ENCODE results near the gene MSRB1.
"Not testable (repeated sequence)": the region's sequence is repeated elsewhere in the genome, so short reads cannot be mapped to it uniquely, and the experiment has no call there.

The MSRB1 gene

DNA sequence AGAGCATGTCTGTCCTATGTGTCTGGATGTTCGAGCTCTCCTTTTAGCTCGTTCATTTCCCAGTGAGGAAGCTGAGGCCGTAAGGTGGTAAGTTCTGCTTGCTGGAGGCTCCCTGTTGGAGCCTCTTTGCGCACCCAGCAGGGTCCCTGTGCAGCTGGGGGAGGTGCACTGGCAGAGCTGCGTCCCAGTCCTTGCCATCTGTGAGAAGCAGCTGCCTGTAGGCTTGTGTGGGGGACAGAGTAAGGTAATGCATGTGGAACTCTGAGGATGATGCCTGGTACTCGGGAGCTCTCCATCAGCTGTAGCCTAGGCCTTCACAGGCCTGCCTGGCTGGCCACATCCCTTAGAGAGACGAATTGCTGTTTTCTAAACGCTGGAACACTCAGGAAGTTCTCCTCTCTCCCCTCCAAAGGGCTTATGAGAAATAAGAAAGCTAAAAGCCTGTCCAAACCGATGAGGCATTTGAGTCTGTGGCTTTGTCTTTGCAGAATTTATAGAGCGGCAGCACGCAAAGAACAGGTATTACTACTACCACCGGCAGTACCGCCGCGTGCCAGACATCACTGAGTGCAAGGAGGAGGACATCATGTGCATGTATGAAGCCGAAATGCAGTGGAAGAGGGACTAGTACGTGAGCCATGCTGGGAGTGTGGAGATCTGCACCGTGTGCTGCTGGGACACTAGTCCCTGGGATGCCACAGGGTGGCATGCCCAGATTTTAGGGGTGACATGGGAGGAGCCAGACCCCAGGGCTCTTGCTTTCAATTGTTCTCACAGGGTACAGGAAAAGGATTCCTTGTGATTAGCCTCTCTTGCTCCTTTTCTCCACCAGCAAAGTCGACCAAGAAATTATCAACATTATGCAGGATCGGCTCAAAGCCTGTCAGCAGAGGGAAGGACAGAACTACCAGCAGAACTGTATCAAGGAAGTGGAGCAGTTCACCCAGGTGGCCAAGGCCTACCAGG, 17.9 kb upstream of the MSRB1 start:
- DNase-seq (ENCODE audit: low spot score): no peak

DNA sequence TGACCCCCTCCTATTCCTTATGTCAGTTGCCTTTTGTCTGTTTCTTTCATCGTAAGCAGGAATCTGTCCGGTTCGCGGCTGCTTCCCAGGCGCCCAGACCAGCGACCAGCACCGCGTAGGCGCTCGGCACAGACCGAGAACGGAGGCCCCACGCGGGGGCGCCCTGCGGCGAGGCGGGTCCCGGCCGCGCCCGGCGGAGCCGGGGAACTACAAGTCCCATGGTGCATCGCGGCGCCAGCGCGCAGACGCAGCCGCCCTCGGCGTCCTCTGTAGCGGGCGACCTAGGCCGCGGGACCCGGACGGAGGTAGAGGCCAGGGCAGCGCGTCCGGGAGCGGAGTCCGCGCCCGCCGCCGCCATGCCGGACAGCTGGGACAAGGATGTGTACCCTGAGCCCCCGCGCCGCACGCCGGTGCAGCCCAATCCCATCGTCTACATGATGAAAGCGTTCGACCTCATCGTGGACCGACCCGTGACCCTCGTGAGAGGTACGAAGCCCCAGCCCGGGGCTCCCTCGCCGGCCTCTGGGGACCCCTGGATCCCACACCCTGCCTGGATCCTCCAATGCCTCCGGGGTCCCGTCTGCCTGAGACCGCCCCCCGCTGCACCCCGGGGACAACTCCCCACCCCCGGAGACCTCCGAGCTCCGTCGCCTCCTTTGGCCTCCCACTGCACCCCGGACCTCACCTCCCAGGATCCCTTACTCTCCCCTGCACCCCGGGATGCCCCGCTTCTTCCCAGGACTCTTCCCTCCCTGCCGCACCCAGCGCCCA, 16.5 kb upstream of the MSRB1 start, which contains the start of gene NDUFB10:
Gene NDUFB10, plus strand, starts transcription at position 270 of the 771 bp plus-strand sequence. Its CDS starts 87 bp downstream, at position 357.
- peak; percentile 80 for DNase-seq (ENCODE audit: low spot score)

DNA sequence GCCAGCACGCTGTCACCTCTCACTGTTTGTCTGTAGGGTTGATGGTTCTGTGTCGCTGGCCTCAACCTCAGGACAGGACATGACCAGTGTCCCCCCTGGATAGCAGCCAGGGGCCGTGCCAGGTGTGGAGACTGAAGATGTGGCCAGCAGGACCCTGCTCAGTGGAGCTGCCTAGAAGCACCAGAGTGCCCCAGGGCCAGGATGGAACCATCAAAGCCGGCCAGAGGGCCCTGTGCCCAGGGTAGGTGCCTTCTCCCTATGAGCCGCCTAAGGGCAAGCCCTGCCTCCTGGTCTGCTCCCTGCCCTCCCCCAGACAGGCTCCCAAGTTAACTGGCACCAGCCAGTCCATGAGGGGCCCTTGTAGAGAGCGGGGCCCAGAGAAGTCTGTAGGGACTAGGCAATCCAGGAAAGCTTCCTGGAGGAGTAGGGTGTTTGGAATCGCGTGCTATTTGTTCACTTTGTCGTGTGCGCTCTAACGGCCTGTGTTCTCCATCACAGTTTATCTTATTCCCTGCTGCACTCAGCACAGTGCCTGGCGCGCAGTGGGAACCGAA, 15.8 kb upstream of the MSRB1 start:
- no peak for DNase-seq (ENCODE audit: low spot score)

DNA sequence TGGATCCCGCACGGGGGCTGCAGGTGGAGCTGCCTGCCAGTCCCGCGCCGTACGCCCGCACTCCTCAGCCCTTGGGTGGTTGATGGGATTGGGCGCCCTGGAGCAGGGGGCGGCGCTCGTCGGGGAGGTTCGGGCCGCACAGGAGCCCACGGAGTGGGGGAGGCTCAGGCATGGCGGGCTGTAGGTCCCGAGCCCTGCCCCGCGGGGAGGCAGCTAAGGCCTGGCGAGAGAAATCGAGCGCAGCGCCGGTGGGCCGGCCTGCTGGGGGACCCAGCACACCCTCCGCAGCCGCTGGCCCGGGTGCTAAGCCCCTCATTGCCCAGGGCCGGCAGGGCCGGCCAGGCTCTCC, 15.1 kb upstream of the MSRB1 start:
- not testable (repeated sequence) for DNase-seq (ENCODE audit: low spot score)

DNA sequence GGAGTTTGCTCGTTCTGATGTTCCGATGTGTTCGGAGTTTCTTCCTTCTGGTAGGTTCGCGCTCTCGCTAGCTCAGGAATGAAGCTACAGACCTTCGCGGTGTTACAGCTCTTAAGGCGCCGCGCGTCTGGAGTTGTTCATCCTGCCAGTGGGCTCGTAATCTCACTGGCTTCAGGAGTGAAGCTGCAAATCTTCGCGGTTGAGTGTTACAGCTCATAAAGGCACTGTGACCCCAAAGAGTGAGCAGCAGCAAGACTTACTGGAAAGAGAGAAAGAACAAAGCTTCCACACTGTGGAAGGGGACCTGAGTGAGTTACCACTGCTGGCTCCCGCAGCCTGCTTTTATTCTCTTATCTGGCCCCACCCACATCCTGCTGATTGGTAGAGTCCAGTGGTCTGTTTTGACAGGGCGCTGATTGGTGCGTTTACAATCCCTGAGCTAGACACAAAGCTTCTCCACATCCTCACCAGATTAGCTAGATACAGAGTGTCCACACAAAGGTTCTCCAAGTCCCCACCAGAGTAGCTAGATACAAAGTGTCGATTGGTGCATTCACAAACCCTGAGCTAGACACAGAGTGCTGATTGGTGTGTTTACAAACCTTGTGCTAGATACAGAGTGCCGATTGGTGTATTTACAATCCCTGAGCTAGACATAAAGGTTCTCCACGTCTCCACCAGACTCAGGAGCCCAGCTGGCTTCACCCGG, 14.6 kb upstream of the MSRB1 start:
- DNase-seq (ENCODE audit: low spot score): not testable (repeated sequence)

DNA sequence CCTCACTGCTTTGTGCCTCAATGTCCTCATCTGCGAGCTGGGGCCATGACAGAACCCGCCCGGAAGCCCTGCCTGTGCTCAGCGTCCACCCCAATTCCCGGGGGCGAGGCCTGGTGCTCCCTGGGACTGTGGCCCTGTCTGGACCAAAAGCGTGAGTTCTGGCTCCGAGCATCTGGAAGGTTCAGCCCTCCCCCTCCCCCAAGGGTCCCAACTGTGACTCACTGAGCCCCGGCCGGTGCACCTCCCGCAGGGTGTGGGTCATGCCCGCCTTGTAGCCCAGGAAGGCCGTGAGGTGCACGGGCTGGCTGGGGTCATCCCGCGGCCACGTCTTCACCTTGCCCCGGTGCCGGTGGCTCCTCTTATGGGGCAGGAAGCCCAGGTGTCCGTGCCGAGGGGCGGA, 10.7 kb upstream of the MSRB1 start:
- DNase-seq (ENCODE audit: low spot score): no peak

DNA sequence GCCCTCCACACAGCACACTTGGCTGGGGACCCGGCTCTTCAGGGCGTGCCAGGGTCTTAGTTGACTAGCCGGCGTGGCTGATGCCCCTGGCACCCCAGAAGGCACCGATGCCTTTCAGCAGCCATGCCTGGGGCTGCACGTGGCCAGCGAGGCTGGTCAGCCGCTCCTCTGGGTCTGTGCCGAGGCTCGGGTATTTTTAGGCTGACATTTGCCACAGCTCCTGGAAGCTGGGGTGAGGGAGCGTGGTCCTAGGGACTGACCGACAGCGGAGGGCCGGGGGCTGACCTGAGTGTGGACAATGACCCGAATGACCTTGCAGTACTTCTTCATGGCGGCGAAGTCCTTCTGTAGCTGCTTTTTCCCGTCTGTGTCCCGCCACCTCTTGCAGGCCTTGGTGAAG, 7.6 kb upstream of the MSRB1 start:
- no peak for DNase-seq (ENCODE audit: low spot score)

DNA sequence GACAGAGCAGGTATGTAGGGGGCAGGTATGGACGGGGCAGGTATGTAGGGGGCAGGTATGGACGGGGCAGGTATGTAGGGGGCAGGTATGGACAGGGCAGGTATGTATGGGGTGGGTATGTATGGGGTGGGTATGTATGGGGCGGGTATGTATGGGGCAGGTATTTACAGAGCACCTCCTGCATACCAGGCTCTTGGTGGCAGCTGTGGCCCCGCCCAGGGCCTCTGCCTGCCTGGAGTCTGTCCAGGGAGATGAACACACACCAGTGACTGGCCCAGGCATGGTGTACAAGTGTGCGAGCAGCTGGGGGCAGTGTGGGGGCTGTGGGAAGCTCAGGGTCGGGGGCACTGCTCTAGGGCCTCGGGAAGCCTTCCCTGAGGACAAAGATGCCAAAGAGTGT, 7.0 kb upstream of the MSRB1 start:
- DNase-seq (ENCODE audit: low spot score): no peak

DNA sequence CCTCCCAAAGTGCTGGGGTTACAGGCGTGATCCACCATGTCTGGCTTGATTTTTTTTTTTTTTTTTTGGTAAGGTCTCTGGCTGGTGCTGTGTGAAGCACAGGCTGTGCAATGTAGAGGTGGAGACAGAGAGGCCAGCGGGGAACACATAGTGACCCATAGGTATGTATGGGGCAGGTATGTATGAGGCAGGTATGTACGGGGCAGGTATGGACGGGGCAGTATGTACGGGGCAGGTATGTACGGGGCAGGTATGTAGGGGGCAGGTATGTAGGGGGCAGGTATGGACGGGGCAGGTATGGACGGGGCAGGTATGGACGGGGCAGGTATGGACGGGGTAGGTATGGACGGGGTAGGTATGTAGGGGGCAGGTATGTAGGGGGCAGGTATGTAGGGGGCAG, 6.5 kb upstream of the MSRB1 start:
- DNase-seq (ENCODE audit: low spot score): no peak

DNA sequence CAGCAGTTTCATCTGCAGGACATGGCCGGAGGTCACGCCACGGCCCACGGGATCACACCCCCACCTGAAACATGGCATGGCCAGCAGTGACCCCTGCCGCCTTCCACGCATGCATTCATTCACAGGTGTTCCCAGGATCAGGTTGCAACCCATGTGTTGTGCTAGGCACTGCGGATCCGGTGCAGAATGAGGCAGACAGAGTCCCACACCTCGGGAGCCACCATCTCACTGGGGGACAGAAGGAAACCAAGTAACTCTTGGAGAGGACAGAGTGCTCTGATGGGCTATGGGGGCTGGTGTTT, 4.3 kb upstream of the MSRB1 start:
- no peak for DNase-seq (ENCODE audit: low spot score)

DNA sequence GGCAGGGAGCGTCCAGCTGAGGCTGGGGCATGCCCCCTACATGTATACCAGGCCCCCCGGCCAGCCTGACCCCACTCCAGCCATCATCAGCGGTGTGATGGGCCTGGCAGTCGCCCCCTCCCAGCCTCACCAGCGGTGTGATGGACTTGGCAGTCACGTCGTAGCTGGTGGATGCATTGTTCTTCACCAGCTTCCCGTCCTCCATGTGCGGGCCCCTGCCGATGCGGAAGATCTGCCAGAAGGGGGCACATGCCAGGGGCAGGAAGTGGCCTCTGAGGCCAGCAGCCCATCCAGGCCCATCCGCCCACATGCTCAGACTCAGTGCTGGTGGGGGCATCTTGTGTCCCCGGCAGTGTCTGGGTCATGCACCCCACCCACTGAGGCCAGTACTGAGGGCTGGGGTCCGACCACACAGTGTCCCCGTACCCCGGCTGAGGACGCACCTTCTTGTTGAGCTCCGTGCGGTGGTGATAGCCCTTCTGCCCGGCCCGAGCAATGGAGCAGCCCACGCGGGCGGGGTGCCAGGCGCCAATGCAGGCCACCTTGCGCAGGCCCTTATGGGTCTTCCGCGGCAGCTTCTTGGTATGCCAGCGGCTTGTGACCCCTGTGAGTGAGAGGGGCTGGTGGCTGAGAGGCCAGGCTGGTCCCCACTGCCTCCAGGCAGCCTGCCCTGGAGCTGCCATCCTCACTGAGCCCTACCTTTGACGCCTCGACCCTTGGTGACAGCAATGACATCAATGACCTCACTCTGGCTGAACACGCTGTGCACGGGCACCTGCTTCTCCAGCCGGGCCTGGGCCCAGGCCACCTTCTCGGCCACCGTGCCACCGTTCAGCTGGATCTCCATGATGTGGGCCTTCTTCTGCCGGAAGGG, 3.7 kb upstream of the MSRB1 start:
- DNase-seq (ENCODE audit: low spot score): no peak

DNA sequence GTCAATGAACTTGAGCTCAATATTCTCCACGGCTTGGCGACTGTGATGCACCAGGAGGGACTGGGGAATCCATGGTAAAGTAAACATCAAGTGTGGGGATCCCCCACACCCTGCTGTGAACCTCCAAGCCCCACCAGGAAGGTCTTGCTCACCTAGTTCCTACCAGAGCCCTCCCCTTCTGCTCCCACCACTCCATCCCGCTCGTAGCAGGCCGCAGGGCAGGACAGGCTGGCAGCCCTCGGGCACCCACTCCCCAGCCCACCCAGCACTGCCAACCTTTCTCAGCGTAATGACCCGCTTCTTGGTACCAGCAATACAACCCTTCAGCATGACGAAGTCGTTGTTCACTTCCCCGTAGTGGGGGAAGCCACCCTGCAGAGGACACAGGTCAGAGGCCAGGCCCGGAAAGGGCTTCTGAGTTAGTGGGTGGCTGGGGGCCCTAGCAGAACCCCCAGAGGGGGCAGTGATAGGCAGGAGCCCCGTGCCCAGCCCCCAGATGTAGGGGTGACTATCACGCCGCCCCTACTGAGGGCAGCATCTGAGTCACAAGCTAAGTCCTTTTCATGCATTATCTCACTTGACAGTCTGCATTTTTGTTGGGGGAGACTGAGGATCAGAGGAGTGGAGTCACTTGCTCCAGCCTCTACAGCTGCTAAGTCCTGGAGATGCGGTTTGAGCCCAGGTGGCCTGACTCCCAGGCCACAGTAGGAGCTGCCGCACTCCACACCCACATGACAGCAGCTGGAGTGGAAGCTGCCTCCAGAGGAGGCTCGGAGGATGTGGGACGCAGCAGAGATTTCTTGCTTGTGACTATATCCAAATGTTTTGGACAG, 2.8 kb upstream of the MSRB1 start:
- no peak for DNase-seq (ENCODE audit: low spot score)

DNA sequence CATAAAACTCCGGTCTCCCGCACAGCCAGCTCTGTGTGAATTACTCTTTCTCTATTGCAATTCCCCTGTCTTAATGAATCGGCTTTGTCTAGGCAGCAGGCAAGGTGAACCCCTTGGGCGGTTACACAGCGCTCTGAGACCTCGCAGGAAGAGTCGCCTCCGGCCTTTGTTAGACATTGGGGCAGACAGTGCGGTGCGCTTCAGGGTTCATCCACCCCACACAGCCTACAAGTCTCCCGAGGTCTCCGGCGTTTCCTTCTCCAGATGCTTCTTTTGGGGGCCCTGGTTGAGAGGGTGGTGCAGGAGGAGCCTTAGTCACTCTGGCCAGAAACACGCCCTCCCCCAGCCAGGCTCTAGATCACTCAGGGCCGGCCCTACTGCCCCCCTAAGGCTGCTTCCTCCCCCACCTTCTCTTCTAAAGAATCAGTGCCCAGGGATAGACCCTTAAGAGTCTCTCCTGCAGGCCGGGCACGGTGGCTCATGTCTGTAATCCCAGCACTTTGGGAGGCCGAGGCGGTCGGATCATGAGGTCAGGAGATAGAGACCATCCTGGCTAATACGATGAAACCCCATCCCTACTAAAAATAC, 1.7 kb upstream of the MSRB1 start:
- no peak for DNase-seq (ENCODE audit: low spot score)

DNA sequence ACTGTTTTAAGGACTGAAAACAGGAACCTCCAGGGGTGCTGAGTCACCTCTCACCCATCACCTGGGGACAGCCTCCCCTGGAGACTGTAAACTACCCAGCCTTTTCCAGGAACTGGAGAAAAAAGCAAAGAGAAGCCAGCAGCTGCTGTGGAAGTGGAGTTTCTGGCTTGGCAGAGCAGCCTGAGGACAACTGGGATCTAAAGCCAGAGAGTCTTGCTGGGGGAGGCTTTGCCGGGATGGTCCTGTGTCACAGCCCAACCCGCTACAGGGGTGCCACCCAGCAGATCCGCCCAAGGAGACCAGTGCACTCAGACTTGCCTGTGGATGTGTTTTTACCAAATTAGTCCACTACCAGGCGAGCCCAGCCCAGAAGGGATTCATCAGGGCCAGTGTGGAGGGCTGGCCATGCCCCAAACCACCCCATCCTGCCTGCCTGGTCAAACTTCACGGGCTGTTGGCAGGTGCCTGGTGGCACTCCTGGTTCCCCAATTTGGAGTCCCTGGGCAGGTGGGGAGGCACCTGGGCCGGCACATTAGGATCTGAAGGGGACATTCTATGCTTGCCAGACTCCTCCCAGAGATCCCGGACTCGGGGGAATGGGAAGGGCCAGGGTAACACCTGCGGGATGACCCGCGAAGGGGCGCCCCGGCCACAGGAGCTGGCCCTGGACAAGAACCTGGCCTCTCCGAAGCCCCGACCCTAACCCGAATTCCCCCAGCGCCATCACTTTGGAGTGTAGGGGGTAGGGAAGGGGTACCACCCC, 771 bp downstream of the MSRB1 start:
- no peak for DNase-seq (ENCODE audit: low spot score)

DNA sequence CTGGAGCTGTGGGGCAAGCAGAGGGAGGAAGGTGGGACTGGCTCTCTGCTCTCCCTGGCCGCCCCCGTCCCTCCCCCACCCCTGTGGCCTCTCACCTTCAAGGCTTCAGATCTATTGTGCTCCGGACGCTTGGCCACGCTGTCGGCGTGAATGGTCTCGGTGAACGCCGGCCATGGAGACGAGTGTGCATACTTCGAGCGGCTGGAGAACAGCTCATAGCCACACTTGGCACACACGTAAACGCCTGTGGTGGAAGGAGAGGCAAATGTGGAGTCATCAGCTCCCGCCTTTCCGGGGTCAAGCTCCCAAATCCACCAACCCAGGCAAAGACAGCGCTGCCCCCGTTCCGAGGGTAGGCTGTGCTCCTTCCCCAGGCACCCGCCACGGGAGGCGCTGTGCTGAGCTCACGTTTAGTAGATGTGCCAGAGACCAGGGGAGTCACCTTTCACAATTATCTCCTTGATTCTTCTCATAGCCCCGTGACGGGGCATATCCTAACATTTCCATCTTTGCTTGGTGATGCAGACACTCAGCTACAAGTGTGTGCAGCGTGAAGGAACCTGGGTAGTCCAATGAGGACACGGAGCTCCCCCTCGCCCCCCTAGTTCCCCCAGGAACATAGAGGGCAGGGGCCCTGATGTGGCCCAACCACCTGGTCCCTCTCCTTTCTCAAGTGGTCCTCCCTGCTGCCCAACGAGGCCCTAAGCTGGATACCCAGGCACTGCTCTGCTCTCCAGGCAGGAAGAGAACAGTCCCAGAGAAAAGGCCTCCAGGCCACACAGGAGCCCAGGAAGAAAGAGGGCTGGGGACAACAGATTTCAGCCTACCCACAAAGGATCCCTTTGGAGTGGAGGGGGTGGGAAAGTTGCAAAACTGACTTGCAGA, 1.6 kb downstream of the MSRB1 start:
- no peak for DNase-seq (ENCODE audit: low spot score)

DNA sequence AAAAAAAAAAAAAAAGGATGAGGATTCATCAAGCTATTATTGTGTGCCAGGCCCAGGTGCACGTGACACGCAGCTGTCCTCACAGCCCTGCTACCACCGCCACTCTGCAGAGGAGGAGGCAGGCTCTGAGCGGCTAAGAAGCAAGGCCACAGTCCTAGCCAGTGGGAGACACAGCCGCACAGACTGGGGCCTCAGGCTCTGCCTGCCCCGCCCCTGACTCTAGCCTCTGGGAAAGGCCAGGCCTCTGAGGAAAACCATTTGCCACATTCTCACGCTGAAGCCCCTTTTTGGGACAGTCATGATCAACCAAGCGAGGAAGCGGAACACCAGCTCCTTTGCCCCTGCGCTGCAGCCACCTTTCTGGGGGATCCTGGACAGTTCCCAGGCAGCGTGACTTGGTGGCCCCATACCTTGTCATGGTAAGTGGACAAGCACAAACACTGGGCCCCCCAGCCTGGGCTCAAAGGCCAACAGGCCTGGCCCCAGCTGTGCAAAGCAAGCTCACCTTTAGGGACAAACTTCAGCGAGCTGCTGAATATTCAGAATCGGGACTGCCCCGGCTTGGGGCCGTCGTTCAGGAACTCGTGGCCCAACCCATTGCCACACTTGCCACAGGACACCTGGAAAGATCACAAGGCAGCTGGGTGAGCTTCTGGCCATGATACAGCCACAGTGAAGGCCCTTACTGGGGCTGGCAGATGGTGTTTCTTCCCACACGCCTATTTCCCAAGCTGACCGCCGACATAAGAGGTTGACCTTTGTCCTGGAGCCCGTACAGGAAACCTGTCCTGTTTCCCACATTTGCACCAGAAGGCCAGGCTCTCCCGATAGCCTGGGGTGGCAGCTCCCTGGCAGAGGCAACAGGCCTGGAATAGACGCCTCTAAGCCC, 2.5 kb downstream of the MSRB1 start:
- no peak for DNase-seq (ENCODE audit: low spot score)

DNA sequence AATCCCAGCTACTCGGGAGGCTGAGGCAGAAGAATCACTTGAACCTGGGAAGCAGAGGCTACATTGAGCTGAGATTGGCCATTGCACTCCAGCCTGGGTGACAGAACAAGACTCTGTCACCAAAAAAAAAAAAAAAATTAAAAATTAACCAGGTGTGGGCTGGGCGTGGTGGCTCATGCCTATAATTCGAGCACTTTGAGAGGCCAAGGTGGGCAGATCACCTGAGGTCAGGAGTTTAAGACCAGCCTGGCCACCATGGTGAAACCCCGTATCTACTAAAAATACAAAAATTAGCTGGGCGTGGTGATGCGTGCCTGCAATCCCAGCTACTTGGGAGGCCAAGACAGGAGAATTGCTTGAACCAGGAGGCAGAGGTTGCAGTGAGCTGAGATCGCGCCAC, 3.2 kb downstream of the MSRB1 start:
- DNase-seq (ENCODE audit: low spot score): not testable (repeated sequence)

Measured in pons (tissue), 1 donor.